ENCODE results near the gene ZNF740. TPM values are rescaled to one million over a fixed set of nuclear protein-coding genes. Genes with fewer than 3 reads are reported as not detected.

ZNF740 gene
- total RNA-seq, 2 donors from 2014 or later, result 27.5 to 32.3 TPM

GRCh38 chr12:53170215-53170614 lies 10.3 kb upstream of the ZNF740 start:
- no peaks in the 10 kb centered on the region for H3K27me3 ChIP-seq
- H3K4me3 ChIP-seq, result no peak overlapping the region
- TF ChIP-seq, protein P1, sequence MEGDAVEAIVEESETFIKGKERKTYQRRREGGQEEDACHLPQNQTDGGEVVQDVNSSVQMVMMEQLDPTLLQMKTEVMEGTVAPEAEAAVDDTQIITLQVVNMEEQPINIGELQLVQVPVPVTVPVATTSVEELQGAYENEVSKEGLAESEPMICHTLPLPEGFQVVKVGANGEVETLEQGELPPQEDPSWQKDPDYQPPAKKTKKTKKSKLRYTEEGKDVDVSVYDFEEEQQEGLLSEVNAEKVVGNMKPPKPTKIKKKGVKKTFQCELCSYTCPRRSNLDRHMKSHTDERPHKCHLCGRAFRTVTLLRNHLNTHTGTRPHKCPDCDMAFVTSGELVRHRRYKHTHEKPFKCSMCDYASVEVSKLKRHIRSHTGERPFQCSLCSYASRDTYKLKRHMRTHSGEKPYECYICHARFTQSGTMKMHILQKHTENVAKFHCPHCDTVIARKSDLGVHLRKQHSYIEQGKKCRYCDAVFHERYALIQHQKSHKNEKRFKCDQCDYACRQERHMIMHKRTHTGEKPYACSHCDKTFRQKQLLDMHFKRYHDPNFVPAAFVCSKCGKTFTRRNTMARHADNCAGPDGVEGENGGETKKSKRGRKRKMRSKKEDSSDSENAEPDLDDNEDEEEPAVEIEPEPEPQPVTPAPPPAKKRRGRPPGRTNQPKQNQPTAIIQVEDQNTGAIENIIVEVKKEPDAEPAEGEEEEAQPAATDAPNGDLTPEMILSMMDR (IDR thresholded peaks at IDR 0.05), result no peak
- H3K27ac ChIP-seq, result no peak overlapping the region
- H3K9ac ChIP-seq (ENCODE audit: low read depth in 2 of 2, low read length in 2 of 2), result no peak overlapping the region
- H3K4me1 ChIP-seq, result no peaks in the 10 kb centered on the region
- intact Hi-C loops (cut with DNase I), result no loop called here
- H3K36me3 ChIP-seq, result no peaks in the 10 kb centered on the region
- DNase-seq, result no peak
- H3K9me3 ChIP-seq, result no peaks in the 10 kb centered on the region

GRCh38 chr12:53170876-53171724 lies 9.4 kb upstream of the ZNF740 start:
- no peak overlapping the region for H3K4me3 ChIP-seq
- no peaks in the 10 kb centered on the region for H3K9me3 ChIP-seq
- TF ChIP-seq, protein P1 (IDR thresholded peaks at IDR 0.05), result no peak
- H3K4me1 ChIP-seq, result peaks cover 5% of the 10 kb centered on the region
- DNase-seq, result no peak
- no peaks in the 10 kb centered on the region for H3K36me3 ChIP-seq
- H3K27me3 ChIP-seq, result no peaks in the 10 kb centered on the region
- intact Hi-C loops (cut with DNase I), result no loop called here
- H3K27ac ChIP-seq, result no peak overlapping the region
- no peak overlapping the region for H3K9ac ChIP-seq (ENCODE audit: low read depth in 2 of 2, low read length in 2 of 2)

DNA sequence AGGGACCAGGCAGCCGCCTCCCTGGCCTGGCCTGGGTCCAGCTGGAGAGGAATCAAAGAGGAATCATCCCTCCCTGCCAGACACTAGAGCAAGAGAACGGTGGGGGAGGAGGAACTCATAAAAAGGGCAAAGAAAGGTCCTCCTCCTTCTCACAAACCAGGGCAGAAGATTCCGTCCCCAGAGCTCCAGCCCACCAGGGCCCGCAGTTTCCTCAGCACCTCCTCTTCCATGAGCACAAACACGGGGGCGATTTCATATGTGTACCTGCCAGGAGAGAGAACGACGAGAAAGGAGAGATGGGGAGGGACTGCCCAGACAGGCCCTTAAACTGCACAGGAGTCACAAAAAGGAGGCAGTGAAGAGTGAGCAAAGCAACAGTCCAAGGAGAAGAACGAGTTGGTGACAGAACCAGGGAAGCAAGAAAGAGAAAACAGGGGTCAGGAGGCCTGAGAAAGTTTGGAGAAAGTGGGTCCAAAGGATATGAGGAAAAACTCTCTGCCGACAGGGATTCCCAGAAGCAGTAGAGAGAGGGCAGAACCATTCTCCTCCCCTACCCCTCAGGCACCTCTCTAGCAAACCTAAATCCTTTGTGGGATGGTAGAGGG lies 8.7 kb upstream of the ZNF740 start:
- Histone ChIP-seq H3K36me3 (no peaks in the 10 kb centered on the region), H3K9ac (ENCODE audit: low read depth in 2 of 2, low read length in 2 of 2) (no peak overlapping the region), H3K27ac (no peak overlapping the region), H3K4me1 (peaks cover 5% of the 10 kb centered on the region), H3K27me3 (no peaks in the 10 kb centered on the region), H3K4me3 (no peak overlapping the region), H3K9me3 (no peaks in the 10 kb centered on the region)
- TF ChIP-seq, protein P1 (IDR thresholded peaks at IDR 0.05), result no peak
- DNase-seq, result peak; percentile 3
- intact Hi-C loops (cut with DNase I), result no loop called here

DNA sequence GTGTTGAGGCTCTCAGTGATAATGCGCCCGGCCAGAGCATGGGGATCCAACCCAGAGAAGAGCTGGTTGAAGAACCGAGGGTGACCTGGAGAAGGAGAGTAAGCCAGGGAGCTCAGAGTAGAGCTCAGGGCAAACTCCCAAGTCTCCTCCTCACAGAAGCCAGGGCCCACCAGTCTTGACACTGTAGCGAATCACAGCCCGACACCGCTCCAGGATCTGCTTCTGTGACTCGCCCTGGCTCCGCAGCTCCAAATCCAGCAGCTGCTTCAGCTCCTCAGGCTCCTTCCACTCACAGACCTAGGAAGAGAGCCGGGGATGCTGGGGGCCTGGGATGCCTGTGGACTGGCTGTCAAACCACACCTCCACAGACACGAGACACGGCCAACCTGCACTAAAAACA lies 8.2 kb upstream of the ZNF740 start:
- Histone ChIP-seq H3K9me3 (no peaks in the 10 kb centered on the region), H3K4me3 (no peak overlapping the region), H3K4me1 (peaks cover 5% of the 10 kb centered on the region), H3K27me3 (no peaks in the 10 kb centered on the region), H3K27ac (no peak overlapping the region), H3K36me3 (no peaks in the 10 kb centered on the region), H3K9ac (ENCODE audit: low read depth in 2 of 2, low read length in 2 of 2) (no peak overlapping the region)
- intact Hi-C loops (cut with DNase I), result no loop called here
- DNase-seq, result peak; percentile 5
- TF ChIP-seq, protein P1 (IDR thresholded peaks at IDR 0.05), result no peak

DNA sequence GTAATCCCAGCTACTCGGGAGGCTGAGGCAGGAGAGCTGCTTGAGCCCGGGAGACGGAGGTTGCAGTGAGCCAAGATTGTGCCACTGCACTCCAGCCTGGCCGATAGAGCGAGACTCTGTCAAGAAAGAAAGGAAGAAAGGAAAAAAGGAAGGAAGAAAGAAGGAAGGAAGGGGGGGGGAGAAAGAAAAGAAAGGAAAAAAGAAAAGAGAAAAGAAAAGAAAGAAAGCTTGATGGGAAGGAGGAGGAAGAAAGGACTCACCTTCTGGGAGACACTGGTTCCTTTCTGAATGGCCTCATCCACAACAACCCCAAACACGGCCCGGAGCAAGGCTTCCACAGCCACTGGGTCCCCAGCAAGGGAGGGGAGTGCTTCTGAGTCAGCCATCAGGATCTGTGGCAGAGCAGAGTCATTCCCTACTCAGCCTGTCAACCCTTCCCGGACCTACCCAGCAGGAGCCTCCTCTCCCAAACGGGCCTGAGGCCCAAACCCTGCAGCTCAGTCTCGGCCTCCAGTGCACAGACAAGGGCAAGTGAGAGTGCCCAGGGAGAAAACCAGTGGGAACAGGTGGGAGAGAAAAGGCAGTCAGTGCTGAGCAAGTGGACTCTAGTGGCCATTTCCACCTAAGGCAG lies 7.3 kb upstream of the ZNF740 start:
- H3K4me1 ChIP-seq, result peaks cover 5% of the 10 kb centered on the region
- TF ChIP-seq, protein P1 (IDR thresholded peaks at IDR 0.05), result no peak
- H3K9ac ChIP-seq (ENCODE audit: low read depth in 2 of 2, low read length in 2 of 2), result no peak overlapping the region
- DNase-seq, result no peak
- no peaks in the 10 kb centered on the region for H3K9me3 ChIP-seq
- H3K27ac ChIP-seq, result no peak overlapping the region
- no peaks in the 10 kb centered on the region for H3K27me3 ChIP-seq
- H3K4me3 ChIP-seq, result no peak overlapping the region
- intact Hi-C loops (cut with DNase I), result no loop called here
- H3K36me3 ChIP-seq, result no peaks in the 10 kb centered on the region

Data from colonic mucosa (tissue), 4 donors.